ENCODE data around the gene DIP2A.

The DIP2A gene

GRCh38 chr21:46425571-46425970, 33.1 kb upstream of the DIP2A start:
- no peak for TF ChIP-seq CTCF (IDR thresholded peaks at IDR 0.05; ENCODE audit: low read length, missing control alignments)
- H3K4me3 ChIP-seq (replicated peaks; ENCODE audit: low read depth, low read length), result no peak overlapping the region
- DNase-seq (ENCODE audit: low read depth), result no peak

- no peak overlapping the region for H3K4me3 ChIP-seq (replicated peaks; ENCODE audit: low read depth, low read length)
- no peak for TF ChIP-seq CTCF (IDR thresholded peaks at IDR 0.05; ENCODE audit: low read length, missing control alignments)
- DNase-seq (ENCODE audit: low read depth), result no peak
Observed at GRCh38 chr21:46426313-46427046, 32.2 kb upstream of the DIP2A start.

- no peak for DNase-seq (ENCODE audit: low read depth)
Observed at GRCh38 chr21:46427516-46427915, 31.2 kb upstream of the DIP2A start.

GRCh38 chr21:46428286-46428685, 30.4 kb upstream of the DIP2A start:
- no peak for TF ChIP-seq CTCF (IDR thresholded peaks at IDR 0.05; ENCODE audit: low read length, missing control alignments)
- no peak for DNase-seq (ENCODE audit: low read depth)
- no peak overlapping the region for H3K4me3 ChIP-seq (replicated peaks; ENCODE audit: low read depth, low read length)

More at GRCh38 chr21:46427516-46427915, 31.2 kb upstream of the DIP2A start:
- no peak overlapping the region for H3K4me3 ChIP-seq (replicated peaks; ENCODE audit: low read depth, low read length)
- TF ChIP-seq CTCF (IDR thresholded peaks at IDR 0.05; ENCODE audit: low read length, missing control alignments), result no peak

- no peak for TF ChIP-seq CTCF (IDR thresholded peaks at IDR 0.05; ENCODE audit: low read length, missing control alignments)
- no peak for DNase-seq (ENCODE audit: low read depth)
- H3K4me3 ChIP-seq (replicated peaks; ENCODE audit: low read depth, low read length), result no peak overlapping the region
Observed at GRCh38 chr21:46428987-46429710, 29.5 kb upstream of the DIP2A start.

- no peak overlapping the region for H3K4me3 ChIP-seq (replicated peaks; ENCODE audit: low read depth, low read length)
- no peak for TF ChIP-seq CTCF (IDR thresholded peaks at IDR 0.05; ENCODE audit: low read length, missing control alignments)
Observed at GRCh38 chr21:46429754-46430681, 28.7 kb upstream of the DIP2A start.

More at GRCh38 chr21:46429754-46430681, 28.7 kb upstream of the DIP2A start:
- no peak for DNase-seq (ENCODE audit: low read depth)

All from fibroblast of pulmonary artery (primary cell).